Thymus (tissue), 11 donors: ENCODE data around the gene XRRA1. TPM values are rescaled to one million over a fixed set of nuclear protein-coding genes. Genes with fewer than 3 reads are reported as not detected.

ENCODE experiments used
- DNase-seq, 9 donors: peaks; one replicate each; pipeline ENCODE4 v3.0.0-alpha.2; 2013; ENCODE audit warnings: low spot score in 9 of 9, low read depth in 6 of 9, missing footprints in 1 of 9
- H3K27ac ChIP-seq, 2 donors: one replicate each; pipeline ENCODE4 v1.5.1; 2013; ENCODE audit warnings: control low read depth in 1 of 2, low read depth in 1 of 2, low read length in 1 of 2, mild to moderate bottlenecking in 1 of 2, moderate library complexity in 1 of 2
- H3K27me3 ChIP-seq, 2 donors: one replicate each; pipeline ENCODE4 v1.5.1; 2013; ENCODE audit warnings: low read length in 1 of 2; ENCODE audit not compliant: control insufficient read depth in 2 of 2, insufficient read depth in 1 of 2
- H3K36me3 ChIP-seq, 2 donors: one replicate each; pipeline ENCODE4 v1.5.1; 2013; ENCODE audit warnings: low read length in 1 of 2, mild to moderate bottlenecking in 1 of 2, moderate library complexity in 1 of 2; ENCODE audit not compliant: control insufficient read depth in 2 of 2, insufficient read depth in 2 of 2
- H3K4me1 ChIP-seq, 2 donors: one replicate each; pipeline ENCODE4 v1.5.1; 2013; ENCODE audit warnings: low read length in 2 of 2; ENCODE audit not compliant: control insufficient read depth in 2 of 2, insufficient read depth in 2 of 2
- H3K4me3 ChIP-seq, 2 donors: one replicate each; pipeline ENCODE4 v1.5.1; 2013; ENCODE audit warnings: low read length in 2 of 2, control low read depth in 1 of 2, mild to moderate bottlenecking in 1 of 2
- H3K9me3 ChIP-seq, 2 donors: one replicate each; pipeline ENCODE4 v1.5.1; 2013; ENCODE audit warnings: low read length in 1 of 2, mild to moderate bottlenecking in 1 of 2; ENCODE audit not compliant: control insufficient read depth in 2 of 2, insufficient read depth in 1 of 2
- WGBS: extraction: QIAGEN DNeasy Blood & Tissue Kit; methylation state at CpG from one replicate; pipeline ENCODE4 v1.1.7; 2013; 5-methylcytosine and 5-hydroxymethylcytosine counted together
- polyA plus RNA-seq: library from polyadenylated mRNA; stranded (reverse); fragments of 200-250 nt; gene quantifications from one replicate; pipeline ENCODE4 v1.2.3, GENCODE V29; 2013
- total RNA-seq: library from RNA; stranded (reverse); fragments of 120-200 nt; gene quantifications from one replicate; pipeline ENCODE4 v1.2.4, GENCODE V29; 2013
- donor health status: healthy.

XRRA1 gene
- total and polyA plus RNA-seq, 2 donors, result 3.8 to 5.2 TPM

GRCh38 chr11:74927496-74927895, 21.4 kb downstream of the XRRA1 start:
- Histone ChIP-seq H3K36me3 (peaks cover 0 to 6% of the 10 kb centered on the region in 2 donors), H3K4me3 (no peak overlapping the region), H3K27ac (no peak overlapping the region), H3K9me3 (no peaks in the 10 kb centered on the region), H3K4me1 (no peaks in the 10 kb centered on the region), H3K27me3 (no peaks in the 10 kb centered on the region)
- no peak for DNase-seq

DNA sequence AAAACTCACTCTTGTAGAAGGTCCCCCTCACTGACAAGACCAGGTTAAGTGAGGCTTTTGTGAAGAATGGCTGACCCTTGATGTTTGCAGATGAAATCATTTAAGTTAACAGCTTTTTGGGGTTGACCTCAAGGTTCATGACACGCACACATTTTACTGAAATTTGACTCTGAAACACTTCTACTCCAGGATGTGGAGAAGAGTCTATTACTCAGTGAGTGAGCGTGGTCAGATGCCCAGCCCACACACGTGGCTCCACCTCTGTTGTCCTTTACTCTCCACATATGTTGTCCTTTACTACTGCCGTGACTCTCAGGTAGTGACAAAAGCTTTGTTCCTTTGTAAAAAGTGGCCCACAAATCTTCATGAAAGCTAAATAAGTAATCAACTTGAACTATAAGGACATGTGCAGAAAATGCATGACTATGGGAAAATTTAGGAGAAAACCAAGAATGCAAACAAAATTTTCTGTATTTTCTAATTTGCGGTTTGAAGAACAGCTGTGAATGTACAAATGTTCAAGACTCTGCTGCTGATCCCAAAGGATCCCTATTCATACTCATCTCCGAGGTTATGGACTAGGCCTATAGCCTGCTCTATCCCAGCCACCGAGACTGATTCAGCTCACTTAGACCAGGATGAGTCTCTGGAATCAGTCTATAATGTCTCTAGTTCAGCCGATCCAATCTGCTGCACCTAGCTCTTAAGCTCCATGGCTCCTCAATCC, 22.4 kb downstream of the XRRA1 start:
- 97% methylated on average over 8 of the region's 8 CpGs for WGBS
- H3K4me1 ChIP-seq, result no peaks in the 10 kb centered on the region
- no peak for DNase-seq
- H3K4me3 ChIP-seq, result no peak overlapping the region
- no peak overlapping the region for H3K27ac ChIP-seq
- no peaks in the 10 kb centered on the region for H3K9me3 ChIP-seq
- H3K27me3 ChIP-seq, result no peaks in the 10 kb centered on the region
- H3K36me3 ChIP-seq, result peaks cover 0 to 4% of the 10 kb centered on the region in 2 donors

GRCh38 chr11:74925281-74925680, 23.6 kb downstream of the XRRA1 start:
- DNase-seq, result no peak
- no peaks in the 10 kb centered on the region for H3K9me3 ChIP-seq
- no peaks in the 10 kb centered on the region for H3K27me3 ChIP-seq
- H3K4me1 ChIP-seq, result no peaks in the 10 kb centered on the region
- 98% methylated on average over 4 of the region's 4 CpGs for WGBS
- no peak overlapping the region for H3K27ac ChIP-seq
- H3K36me3 ChIP-seq, result peaks cover 0 to 13% of the 10 kb centered on the region in 2 donors
- H3K4me3 ChIP-seq, result no peak overlapping the region

DNA sequence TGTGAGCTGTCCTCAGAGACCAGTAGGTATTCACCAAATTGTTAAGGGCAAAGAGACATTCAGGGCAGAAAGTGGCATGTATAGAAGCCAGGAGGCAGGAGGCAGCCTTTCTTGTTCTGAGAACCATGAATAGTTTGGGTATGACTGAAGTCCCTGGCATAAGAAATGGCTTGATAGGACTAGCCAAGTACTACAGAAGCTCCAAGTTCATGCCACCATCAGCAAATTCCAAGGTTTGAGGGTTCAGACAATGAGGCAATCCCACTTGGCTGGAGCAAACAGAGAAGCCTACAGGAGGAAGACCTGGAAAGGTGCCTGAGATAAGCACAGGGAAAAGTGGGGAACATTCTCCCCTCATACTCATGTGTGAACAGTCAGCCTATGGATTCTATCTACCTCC, 25.8 kb downstream of the XRRA1 start:
- Histone ChIP-seq H3K9me3 (no peaks in the 10 kb centered on the region), H3K27me3 (no peaks in the 10 kb centered on the region), H3K4me3 (no peak overlapping the region), H3K4me1 (no peaks in the 10 kb centered on the region), H3K27ac (no peak overlapping the region), H3K36me3 (peaks cover 11 to 20% of the 10 kb centered on the region in 2 donors)
- no peak for DNase-seq

DNA sequence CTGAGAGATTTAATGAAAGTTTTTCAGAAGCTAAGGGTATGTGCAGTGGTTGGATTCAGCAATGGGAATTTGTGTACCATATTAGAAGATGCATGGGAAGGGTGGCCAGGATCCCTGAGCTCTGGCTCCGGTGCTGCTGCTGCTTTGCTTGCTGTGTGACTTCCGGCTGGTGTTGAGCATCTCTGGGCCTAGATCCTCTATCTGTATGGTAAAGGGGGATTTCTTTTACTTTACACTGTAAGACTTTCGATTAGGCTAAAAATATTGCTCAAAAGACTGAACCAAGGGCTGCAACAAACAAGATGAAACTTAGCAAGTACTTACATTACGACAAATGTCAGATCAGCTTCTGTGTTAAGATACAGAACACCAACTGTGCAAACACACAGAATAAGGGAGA, 39.1 kb downstream of the XRRA1 start:
- H3K27ac ChIP-seq, result no peak overlapping the region
- H3K4me1 ChIP-seq, result no peaks in the 10 kb centered on the region
- no peaks in the 10 kb centered on the region for H3K9me3 ChIP-seq
- WGBS, result 98% methylated on average over 4 of the region's 4 CpGs
- no peak for DNase-seq
- peaks cover 13 to 16% of the 10 kb centered on the region in 2 donors for H3K36me3 ChIP-seq
- no peaks in the 10 kb centered on the region for H3K27me3 ChIP-seq
- H3K4me3 ChIP-seq, result no peak overlapping the region

DNA sequence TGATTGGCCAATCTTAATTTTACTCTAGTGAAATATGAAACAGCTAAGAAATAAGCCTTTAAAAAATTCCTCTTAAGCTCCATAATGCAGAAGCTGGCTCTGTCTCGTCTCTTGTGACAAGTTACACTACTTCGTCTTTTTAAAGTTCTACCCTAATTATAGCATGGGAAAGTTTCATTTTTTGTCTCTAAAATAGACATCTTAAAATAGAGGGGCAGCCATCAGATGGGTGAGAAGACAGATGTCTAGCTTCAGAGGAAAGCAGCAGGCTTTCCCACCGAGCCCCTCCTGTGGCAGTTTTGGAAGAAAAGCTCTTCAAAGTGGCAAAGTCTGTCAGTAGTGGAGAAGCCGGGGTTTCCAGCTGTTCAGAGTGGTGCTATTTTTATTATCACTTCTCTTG, 39.5 kb downstream of the XRRA1 start:
- H3K27me3 ChIP-seq, result no peaks in the 10 kb centered on the region
- 84% methylated on average over 4 of the region's 4 CpGs for WGBS
- H3K4me3 ChIP-seq, result no peak overlapping the region
- no peaks in the 10 kb centered on the region for H3K9me3 ChIP-seq
- no peak overlapping the region for H3K27ac ChIP-seq
- H3K4me1 ChIP-seq, result no peaks in the 10 kb centered on the region
- DNase-seq, result no peak
- H3K36me3 ChIP-seq, result peaks cover 13 to 14% of the 10 kb centered on the region in 2 donors

- peaks cover 7 to 11% of the 10 kb centered on the region in 2 donors for H3K36me3 ChIP-seq
- H3K27ac ChIP-seq, result no peak overlapping the region
- no peaks in the 10 kb centered on the region for H3K9me3 ChIP-seq
Observed at GRCh38 chr11:74905326-74905725, 43.6 kb downstream of the XRRA1 start.

DNA sequence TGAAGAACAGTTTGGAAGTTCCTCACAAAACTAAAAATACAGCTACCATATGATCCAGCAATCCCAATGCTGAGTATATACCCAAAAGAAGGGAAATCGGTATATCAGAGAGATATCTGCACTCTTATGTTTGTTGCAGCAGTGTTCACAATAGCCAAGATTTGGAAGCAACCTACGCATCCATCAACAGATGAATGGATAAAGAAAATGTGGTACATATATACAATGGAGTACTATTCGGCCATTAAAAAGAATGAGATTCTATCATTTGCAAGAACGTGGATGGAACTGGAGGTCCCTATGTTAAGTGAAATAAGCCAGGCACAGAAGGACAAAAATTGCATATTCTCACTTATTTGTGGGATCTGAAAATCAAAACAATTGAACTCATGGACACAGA, 46.5 kb downstream of the XRRA1 start:
- no peaks in the 10 kb centered on the region for H3K9me3 ChIP-seq
- no peak for DNase-seq

More at GRCh38 chr11:74905326-74905725, 43.6 kb downstream of the XRRA1 start:
- H3K27me3 ChIP-seq, result no peaks in the 10 kb centered on the region
- no peak overlapping the region for H3K4me3 ChIP-seq
- H3K4me1 ChIP-seq, result no peaks in the 10 kb centered on the region
- no peak for DNase-seq
- 59% methylated on average over 3 of the region's 3 CpGs for WGBS

GRCh38 chr11:74896311-74896710, 52.6 kb downstream of the XRRA1 start:
- Histone ChIP-seq H3K9me3 (peaks cover 0 to 3% of the 10 kb centered on the region in 2 donors), H3K27me3 (no peaks in the 10 kb centered on the region), H3K4me3 (no peak overlapping the region), H3K27ac (no peak overlapping the region), H3K4me1 (no peaks in the 10 kb centered on the region), H3K36me3 (no peaks in the 10 kb centered on the region)
- DNase-seq, result no peak
- WGBS, result 96% methylated on average over 5 of the region's 5 CpGs

More for the DNA sequence above, 46.5 kb downstream of the XRRA1 start:
- peaks cover 5 to 6% of the 10 kb centered on the region in 2 donors for H3K36me3 ChIP-seq
- no peak overlapping the region for H3K27ac ChIP-seq
- no peaks in the 10 kb centered on the region for H3K4me1 ChIP-seq
- H3K4me3 ChIP-seq, result no peak overlapping the region
- WGBS, result 99% methylated on average over 4 of the region's 4 CpGs
- H3K27me3 ChIP-seq, result no peaks in the 10 kb centered on the region
